Measurements from ENCODE around the gene FCHSD2. TPM values are rescaled to one million over a fixed set of nuclear protein-coding genes. Genes with fewer than 3 reads are reported as not detected.

Gene FCHSD2
- total RNA-seq, 4 donors from 2014 or later, result 6.7 to 14.7 (median 8.5) TPM

DNA sequence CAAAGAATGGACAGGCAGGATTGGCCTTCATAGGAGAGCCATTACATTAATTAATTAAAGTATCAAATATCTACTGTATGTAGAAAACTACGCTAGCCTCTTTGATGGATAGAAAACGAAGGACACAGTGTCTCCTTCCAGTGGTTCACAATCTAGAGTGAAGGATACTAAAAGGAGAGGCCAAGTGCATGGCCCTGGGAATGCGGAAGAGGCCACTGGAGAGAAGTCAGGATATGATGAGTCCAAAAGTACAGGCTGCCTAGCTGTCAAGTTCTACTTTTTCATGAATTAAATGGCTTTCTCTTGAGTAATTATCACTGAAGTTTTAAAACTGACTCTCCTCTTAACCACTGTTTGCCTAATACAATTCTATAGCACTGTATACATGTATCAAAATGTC is 286.1 kb downstream of the FCHSD2 start:
- TF ChIP-seq, protein P1, sequence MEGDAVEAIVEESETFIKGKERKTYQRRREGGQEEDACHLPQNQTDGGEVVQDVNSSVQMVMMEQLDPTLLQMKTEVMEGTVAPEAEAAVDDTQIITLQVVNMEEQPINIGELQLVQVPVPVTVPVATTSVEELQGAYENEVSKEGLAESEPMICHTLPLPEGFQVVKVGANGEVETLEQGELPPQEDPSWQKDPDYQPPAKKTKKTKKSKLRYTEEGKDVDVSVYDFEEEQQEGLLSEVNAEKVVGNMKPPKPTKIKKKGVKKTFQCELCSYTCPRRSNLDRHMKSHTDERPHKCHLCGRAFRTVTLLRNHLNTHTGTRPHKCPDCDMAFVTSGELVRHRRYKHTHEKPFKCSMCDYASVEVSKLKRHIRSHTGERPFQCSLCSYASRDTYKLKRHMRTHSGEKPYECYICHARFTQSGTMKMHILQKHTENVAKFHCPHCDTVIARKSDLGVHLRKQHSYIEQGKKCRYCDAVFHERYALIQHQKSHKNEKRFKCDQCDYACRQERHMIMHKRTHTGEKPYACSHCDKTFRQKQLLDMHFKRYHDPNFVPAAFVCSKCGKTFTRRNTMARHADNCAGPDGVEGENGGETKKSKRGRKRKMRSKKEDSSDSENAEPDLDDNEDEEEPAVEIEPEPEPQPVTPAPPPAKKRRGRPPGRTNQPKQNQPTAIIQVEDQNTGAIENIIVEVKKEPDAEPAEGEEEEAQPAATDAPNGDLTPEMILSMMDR (IDR thresholded peaks at IDR 0.05), result no peak
- TF ChIP-seq POLR2A (IDR thresholded peaks at IDR 0.05), result no peak
- WGBS, 2 donors, result 71 to 74% methylated on average over 3 of the region's 3 CpGs
- no peak for DNase-seq (ENCODE audit: low spot score in 2 of 2)
- H3K4me3 ChIP-seq (ENCODE audit: low read depth, poor library complexity, severe bottlenecking), result no peak overlapping the region
- intact Hi-C loops (cut with DNase I; ENCODE audit: low total_unique reads), result loop anchor here (10.0 kb wide), 1 partner anchor 391 kb away; no protein-coding TSS in a partner anchor

DNA sequence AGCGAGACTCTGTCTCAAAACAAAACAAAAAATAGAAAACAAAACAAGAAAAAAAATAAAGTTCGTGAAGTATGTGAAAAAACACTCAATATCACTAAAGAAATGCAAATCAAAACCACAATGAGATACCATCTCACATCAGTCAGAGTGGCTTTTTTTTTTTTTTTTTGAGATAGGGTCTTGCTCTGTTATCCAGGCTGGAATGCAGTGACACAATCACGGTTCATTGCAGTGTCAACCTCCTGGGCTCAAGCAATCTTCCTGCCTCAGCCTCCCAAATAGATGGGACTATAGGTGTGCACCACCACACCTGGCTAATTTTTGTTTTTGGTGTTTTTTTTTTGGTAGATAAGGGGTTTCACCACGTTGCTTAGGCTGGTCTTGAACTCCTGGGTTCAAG is 290.4 kb downstream of the FCHSD2 start:
- H3K4me3 ChIP-seq (ENCODE audit: low read depth, poor library complexity, severe bottlenecking), result no peak overlapping the region
- no peak for DNase-seq (ENCODE audit: low spot score in 2 of 2)
- intact Hi-C loops (cut with DNase I; ENCODE audit: low total_unique reads), result loop anchor here (10.0 kb wide), 1 partner anchor 387 kb away; no protein-coding TSS in a partner anchor
- no peak for TF ChIP-seq POLR2A (IDR thresholded peaks at IDR 0.05)
- TF ChIP-seq, protein P1 (IDR thresholded peaks at IDR 0.05), result no peak
- 88 to 93% methylated on average over 4 of the region's 4 CpGs for WGBS, 2 donors

DNA sequence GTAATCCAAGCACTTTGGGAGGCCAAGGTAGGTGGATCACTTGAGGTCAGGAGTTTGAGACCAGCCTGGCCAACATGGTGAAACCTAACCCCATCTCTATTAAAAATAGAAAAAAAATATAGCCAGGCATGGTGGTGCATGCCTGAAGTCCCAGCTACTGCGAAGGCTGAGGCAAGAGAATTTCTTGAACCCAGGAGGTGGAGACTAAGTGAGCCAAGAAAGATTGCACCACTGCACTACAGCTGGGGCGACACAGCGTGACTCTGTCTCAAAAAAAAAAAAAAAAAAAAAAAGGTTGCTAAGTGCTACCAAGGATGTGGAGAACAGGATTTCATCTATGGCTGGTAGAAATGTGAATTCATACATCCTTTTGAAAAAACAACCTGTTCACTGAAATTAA is 291.3 kb downstream of the FCHSD2 start:
- no peak overlapping the region for H3K4me3 ChIP-seq (ENCODE audit: low read depth, poor library complexity, severe bottlenecking)
- intact Hi-C loops (cut with DNase I; ENCODE audit: low total_unique reads), result loop anchor here (10.0 kb wide), 1 partner anchor 386 kb away; no protein-coding TSS in a partner anchor
- no peak for DNase-seq (ENCODE audit: low spot score in 2 of 2)
- 88 to 97% methylated on average over 3 of the region's 3 CpGs for WGBS, 2 donors
- TF ChIP-seq, protein P1 (IDR thresholded peaks at IDR 0.05), result no peak
- TF ChIP-seq POLR2A (IDR thresholded peaks at IDR 0.05), result no peak

DNA sequence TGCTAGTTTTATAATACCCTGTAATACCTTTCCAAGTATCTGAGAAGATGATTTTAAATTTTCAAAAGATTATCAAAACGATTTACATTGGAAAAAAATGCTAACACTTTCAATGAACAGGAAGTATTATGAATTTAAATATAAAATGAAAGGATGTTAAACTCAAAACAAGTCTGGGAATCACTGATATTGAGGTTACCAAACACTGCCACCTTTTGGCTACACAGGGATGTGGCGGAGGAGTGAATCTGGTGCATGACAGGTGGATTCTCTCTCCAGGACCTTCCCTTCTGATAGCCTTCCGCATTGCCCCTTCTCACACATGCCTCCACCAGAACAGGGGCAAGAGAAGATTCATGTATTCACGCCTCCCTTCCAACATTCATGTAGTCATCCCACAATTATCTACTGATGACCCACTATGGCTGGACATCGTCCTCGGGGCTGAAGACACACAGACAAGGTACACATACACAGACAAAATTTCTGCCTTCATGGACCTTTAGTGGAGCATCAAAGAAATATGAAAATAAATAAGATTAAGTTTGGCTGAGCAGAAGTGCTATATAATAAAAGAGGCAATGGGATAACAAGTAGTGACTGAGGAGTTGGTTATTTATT is 293.2 kb downstream of the FCHSD2 start:
- intact Hi-C loops (cut with DNase I; ENCODE audit: low total_unique reads), result no loop called here
- no peak for DNase-seq (ENCODE audit: low spot score in 2 of 2)
- H3K4me3 ChIP-seq (ENCODE audit: low read depth, poor library complexity, severe bottlenecking), result no peak overlapping the region
- TF ChIP-seq, protein P1 (IDR thresholded peaks at IDR 0.05), result no peak
- TF ChIP-seq POLR2A (IDR thresholded peaks at IDR 0.05), result no peak
- WGBS, 2 donors, result 75 to 77% methylated on average over 6 of the region's 6 CpGs

DNA sequence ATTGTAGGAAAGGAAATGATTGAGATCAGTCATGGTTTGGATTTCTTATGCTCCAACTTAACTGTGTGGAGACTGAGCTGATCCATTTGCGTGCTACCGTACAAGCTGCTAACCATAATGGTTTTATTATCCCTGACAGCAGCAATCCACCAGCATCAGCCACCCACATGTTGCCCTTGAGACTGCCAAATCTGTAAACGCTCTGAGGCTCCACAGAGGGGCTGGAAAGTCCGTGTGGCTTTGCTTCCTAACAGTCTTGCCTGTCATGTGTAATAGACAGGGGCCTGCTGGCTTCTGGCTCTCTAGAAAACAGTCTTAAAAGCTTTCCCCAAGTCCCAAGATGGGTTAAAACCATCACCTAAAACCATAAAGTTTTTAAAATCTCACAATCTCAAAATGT is 297.8 kb downstream of the FCHSD2 start:
- 56 to 59% methylated on average over 4 of the region's 4 CpGs for WGBS, 2 donors
- intact Hi-C loops (cut with DNase I; ENCODE audit: low total_unique reads), result no loop called here
- DNase-seq (ENCODE audit: low spot score in 2 of 2), result no peak
- H3K4me3 ChIP-seq (ENCODE audit: low read depth, poor library complexity, severe bottlenecking), result no peak overlapping the region
- TF ChIP-seq, protein P1 (IDR thresholded peaks at IDR 0.05), result no peak

Data from lower leg skin (tissue), 4 donors.